Kidney glomerular epithelial cell (primary cell): Measurements from ENCODE around the gene SLC1A7.

ENCODE experiments used
- DNase-seq: peaks from one replicate; lab custom pipeline; 2025; lab: John Stamatoyannopoulos, UW

Gene SLC1A7

GRCh38 chr1:53090227-53091147, 52.0 kb downstream of the SLC1A7 start:
- DNase-seq: no peak

GRCh38 chr1:53089478-53090226, 52.8 kb downstream of the SLC1A7 start:
- DNase-seq: no peak

- no peak for DNase-seq
Measured at GRCh38 chr1:53088616-53089300, 53.7 kb downstream of the SLC1A7 start.

GRCh38 chr1:53087332-53088285, 54.8 kb downstream of the SLC1A7 start:
- no peak for DNase-seq

GRCh38 chr1:53086491-53087070, 55.9 kb downstream of the SLC1A7 start:
- DNase-seq: no peak

- no peak for DNase-seq
Measured at GRCh38 chr1:53085405-53085804, 57.0 kb downstream of the SLC1A7 start.

- no peak for DNase-seq
Measured at GRCh38 chr1:53084589-53084971, 57.9 kb downstream of the SLC1A7 start.

GRCh38 chr1:53083636-53084588, 58.5 kb downstream of the SLC1A7 start:
- no peak for DNase-seq

- DNase-seq: no peak
Measured at GRCh38 chr1:53082826-53083455, 59.5 kb downstream of the SLC1A7 start.

- DNase-seq: no peak
Measured at GRCh38 chr1:53081384-53082066, 60.9 kb downstream of the SLC1A7 start.

- DNase-seq: no peak
Measured at GRCh38 chr1:53080769-53081168, 61.7 kb downstream of the SLC1A7 start.

GRCh38 chr1:53080041-53080440, 62.4 kb downstream of the SLC1A7 start:
- no peak for DNase-seq

GRCh38 chr1:53079251-53079650, 63.2 kb downstream of the SLC1A7 start:
- DNase-seq: no peak

- no peak for DNase-seq
Measured at GRCh38 chr1:53078333-53079101, 63.9 kb downstream of the SLC1A7 start.

- DNase-seq: no peak
Measured at GRCh38 chr1:53077599-53077965, 64.9 kb downstream of the SLC1A7 start.

- DNase-seq: no peak
Measured at GRCh38 chr1:53076721-53077598, 65.5 kb downstream of the SLC1A7 start.

- DNase-seq: no peak
Measured at GRCh38 chr1:53076165-53076564, 66.3 kb downstream of the SLC1A7 start.
